Endothelial cell of umbilical vein (primary cell): ENCODE measurements around the gene CXCL17. TPM values are rescaled to one million over a fixed set of nuclear protein-coding genes. Genes with fewer than 3 reads are reported as not detected.
A peak's percentile ranks its signal among the peaks of the same experiment; 100 is the strongest.

ENCODE experiments used
- BruUV-seq: library from RNA; stranded (reverse); fragments of 400-500 nt; replicated peaks from 2 replicates; lab custom pipeline; 2021; lab: Mats Ljungman, UMichigan
- CTCF ChIA-PET: fragments of 300-600, 350-600 bp; sonication (Branson Sonifier 250); formaldehyde crosslinking; loops from one replicate; lab custom pipeline; 2021; ENCODE audit warnings: antibody characterized with exemption, inconsistent platforms; lab: Charles Lee
- POLR2A ChIA-PET: fragments of 300-600, 350-600 bp; sonication (Branson Sonifier 250); formaldehyde crosslinking; loops from one replicate; lab custom pipeline; 2021; ENCODE audit warnings: antibody characterized with exemption, inconsistent platforms; lab: Charles Lee
- DNase-seq: peaks from one replicate; pipeline ENCODE4 v3.0.0-alpha.2; 2011; ENCODE audit warnings: low read depth, low spot score
- FAIRE-seq: peaks from 2 replicates; lab custom pipeline; 2011; peaks lifted over from hg19 to GRCh38; lab: Jason Lieb, UNC
- H2AFZ ChIP-seq: 2 replicates; pipeline ENCODE4 v1.6.0; 2012; ENCODE audit warnings: low read depth, low read length, control low read depth, inconsistent platforms
- H3K27ac ChIP-seq: 2 replicates; pipeline ENCODE4 v1.5.1; 2011; ENCODE audit warnings: low read depth, mild to moderate bottlenecking, control low read depth, low read length, moderate library complexity; ENCODE audit not compliant: insufficient read depth
- H3K27me3 ChIP-seq, 2 experiments: 2 replicates each; pipeline versions ENCODE4 v1.6.0 to v1.6.1; 2011; ENCODE audit warnings: low read length in 2 of 2, mixed read lengths in 1 of 2; ENCODE audit not compliant: control insufficient read depth in 2 of 2, insufficient read depth in 2 of 2
- H3K36me3 ChIP-seq, 2 experiments: 2 replicates in 1 of 2; 3 replicates in 1 of 2; pipeline ENCODE4 v1.5.1; 2011; ENCODE audit warnings: low read length in 2 of 2, mild to moderate bottlenecking in 1 of 2, moderate library complexity in 1 of 2; ENCODE audit not compliant: control insufficient read depth in 2 of 2, insufficient read depth in 2 of 2; ENCODE audit errors: extremely low read depth in 1 of 2
- H3K4me1 ChIP-seq: 3 replicates; pipeline ENCODE4 v1.5.1; 2011; ENCODE audit warnings: mild to moderate bottlenecking, low read length; ENCODE audit not compliant: control insufficient read depth, insufficient read depth; ENCODE audit errors: extremely low read depth
- H3K4me2 ChIP-seq: 2 replicates; pipeline ENCODE4 v1.6.1; 2011; ENCODE audit warnings: low read length, control low read depth, mixed read lengths; ENCODE audit not compliant: insufficient read depth
- H3K4me3 ChIP-seq, 3 experiments: fragments of 200-600 bp in 1 of 3; sonication (generic), shearing (Covaris generic) in 1 of 3; replicated peaks in 1 of 3; 2 replicates each; pipeline ENCODE4 v1.5.1; 2011 to 2016; ENCODE audit warnings: control low read depth in 3 of 3, low read length in 3 of 3, mild to moderate bottlenecking in 2 of 3, inconsistent platforms in 1 of 3, low read depth in 1 of 3, moderate library complexity in 1 of 3; ENCODE audit not compliant: insufficient read depth in 1 of 3
- H3K79me2 ChIP-seq: 2 replicates; pipeline ENCODE4 v1.6.0; 2012; ENCODE audit warnings: low read length, inconsistent platforms; ENCODE audit not compliant: control insufficient read depth, insufficient read depth
- H3K9ac ChIP-seq: replicated peaks from 2 replicates; pipeline ENCODE3; 2011; ENCODE audit warnings: low read length, control low read depth; ENCODE audit not compliant: insufficient read depth; ENCODE audit errors: extremely low read depth
- H3K9me1 ChIP-seq: replicated peaks from 3 replicates; pipeline ENCODE4 v1.6.0; 2011; ENCODE audit warnings: mild to moderate bottlenecking, low read length; ENCODE audit not compliant: control insufficient read depth, insufficient read depth; ENCODE audit errors: extremely low read depth
- H3K9me3 ChIP-seq: replicated peaks from 2 replicates; pipeline ENCODE4 v1.5.1; 2012; ENCODE audit warnings: low read length, inconsistent platforms; ENCODE audit not compliant: control insufficient read depth, insufficient read depth
- H4K20me1 ChIP-seq: replicated peaks from 2 replicates; pipeline ENCODE3; 2011; ENCODE audit warnings: mild to moderate bottlenecking, low read length; ENCODE audit not compliant: control insufficient read depth, insufficient read depth; ENCODE audit errors: extremely low read depth
- CTCF ChIP-seq, 2 donors: IDR thresholded peaks; 1 replicate in 1 of 2; 2 replicates in 1 of 2; pipeline ENCODE4 v1.5.1; 2011; ENCODE audit warnings: low read length in 2 of 2, mild to moderate bottlenecking in 2 of 2, moderate library complexity in 2 of 2, control low read depth in 1 of 2, inconsistent platforms in 1 of 2, low read depth in 1 of 2; ENCODE audit not compliant: insufficient read depth in 1 of 2; ENCODE audit errors: extremely low read depth in 1 of 2
- FOS ChIP-seq: IDR thresholded peaks from 2 replicates; pipeline ENCODE4 v1.6.1; 2011; ENCODE audit warnings: mild to moderate bottlenecking, low read length, moderate library complexity, borderline replicate concordance; ENCODE audit not compliant: insufficient read depth
- GATA2 ChIP-seq: IDR thresholded peaks from 2 replicates; pipeline ENCODE4 v1.7.0; 2011; ENCODE audit warnings: low read depth, mild to moderate bottlenecking, moderate library complexity, mixed read lengths, low read length; ENCODE audit not compliant: insufficient read length, insufficient read depth
- JUN ChIP-seq: IDR thresholded peaks from 2 replicates; pipeline ENCODE4 v1.6.1; 2011; ENCODE audit warnings: borderline replicate concordance, low read depth; ENCODE audit not compliant: insufficient read length, insufficient read depth
- MYC ChIP-seq: IDR thresholded peaks from one replicate; pipeline ENCODE4 v1.6.1; 2011; ENCODE audit warnings: mild to moderate bottlenecking, low read depth, low read length
- POLR2A ChIP-seq: IDR thresholded peaks from 2 replicates; pipeline ENCODE4 v1.6.1; 2012; ENCODE audit warnings: low read depth, mild to moderate bottlenecking, control low read depth, low read length
- POLR2AphosphoS5 ChIP-seq: IDR thresholded peaks from 2 replicates; pipeline ENCODE4 v1.6.1; 2012; ENCODE audit warnings: low read depth, mild to moderate bottlenecking, control low read depth, low read length, moderate library complexity; ENCODE audit not compliant: insufficient read depth
- dilution Hi-C: fragments of 300-500 bp; cut with MboI; formaldehyde crosslinking; loops from one replicate; pipeline ENCODE4 v1.15.0; 2019; ENCODE audit warnings: low sequenced_read_pairs; ENCODE audit not compliant: extremely low pct_ligation_motif_present
- intact Hi-C: fragments of 100-400 bp; cut with micrococcal nuclease; formaldehyde crosslinking; loops from one replicate; pipeline ENCODE4 v1.10.0; 2022
- polyA plus RNA-seq, 4 experiments: library from polyadenylated mRNA; depleted of rRNA in 3 of 4; stranded (reverse) in 3 of 4; unstranded in 1 of 4; fragments of >200 nt; gene quantifications; 2 replicates each; pipeline versions ENCODE4 v1.2.1 to v1.2.3, GENCODE V29; 2011 to 2012; ENCODE audit warnings: missing spikeins in 1 of 4
- total RNA-seq: library from RNA; stranded (reverse); gene quantifications from 2 replicates; pipeline ENCODE4 v1.2.3, GENCODE V29; 2021
- TF ChIP-seq, protein P1 (sequence below): IDR thresholded peaks from 2 replicates; pipeline ENCODE4 v1.6.1; 2011; ENCODE audit not compliant: insufficient read depth, insufficient read length

Gene CXCL17
- total and polyA plus RNA-seq, 2 donors (not counting 3 experiments of a cell fraction or from before 2014, with no cell fraction given), result not detected

GRCh38 chr19:42441049-42441445, 1.7 kb downstream of the CXCL17 start:
- H3K27me3 ChIP-seq, result peaks cover 10 to 14% of the 10 kb centered on the region in 2 experiments
- FAIRE-seq, result no peak
- no peak overlapping the region for H3K4me3 ChIP-seq
- dilution Hi-C loops, result no loop called here
- CTCF ChIA-PET, result interaction anchor here (0.6 to 2.7 kb wide), 20 partner anchors 9 to 1084 kb away, joined by 3 to 38 read pairs (median 7); partner anchors contain the start of genes CEACAM1 and POU2F2
- H2AFZ ChIP-seq, result no peak overlapping the region
- DNase-seq, result no peak
- no TSS peak for BruUV-seq
- POLR2A ChIA-PET, result no interaction called here
- no peaks in the 10 kb centered on the region for H3K79me2 ChIP-seq
- H3K9ac ChIP-seq, result no peak overlapping the region
- no peak for TF ChIP-seq JUN
- no peak for TF ChIP-seq MYC
- TF ChIP-seq GATA2, result no peak
- TF ChIP-seq, protein P1, sequence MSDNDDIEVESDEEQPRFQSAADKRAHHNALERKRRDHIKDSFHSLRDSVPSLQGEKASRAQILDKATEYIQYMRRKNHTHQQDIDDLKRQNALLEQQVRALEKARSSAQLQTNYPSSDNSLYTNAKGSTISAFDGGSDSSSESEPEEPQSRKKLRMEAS, result no peak
- TF ChIP-seq POLR2A, result no peak
- TF ChIP-seq POLR2AphosphoS5, result no peak
- no peak for TF ChIP-seq FOS
- no peak overlapping the region for H3K4me2 ChIP-seq
- H3K27ac ChIP-seq, result no peak overlapping the region
- H3K4me1 ChIP-seq, result no peaks in the 10 kb centered on the region
- intact Hi-C loops, result no loop called here
- H3K9me3 ChIP-seq, result no peaks in the 10 kb centered on the region
- H4K20me1 ChIP-seq, result no peaks in the 10 kb centered on the region
- H3K36me3 ChIP-seq, result no peaks in the 10 kb centered on the region
- no peaks in the 10 kb centered on the region for H3K9me1 ChIP-seq

- Histone ChIP-seq H3K27ac (no peak overlapping the region), H4K20me1 (no peaks in the 10 kb centered on the region), H3K27me3 (peaks cover 10 to 14% of the 10 kb centered on the region in 2 experiments), H3K4me1 (no peaks in the 10 kb centered on the region), H3K9me1 (no peaks in the 10 kb centered on the region), H3K4me3 (no peak overlapping the region), H3K79me2 (no peaks in the 10 kb centered on the region), H3K36me3 (no peaks in the 10 kb centered on the region), H2AFZ (no peak overlapping the region), H3K9ac (no peak overlapping the region), H3K9me3 (no peaks in the 10 kb centered on the region), H3K4me2 (no peak overlapping the region)
- POLR2A ChIA-PET, result no interaction called here
- peak; percentile 63 for DNase-seq
- peak; percentile 94 for TF ChIP-seq CTCF (IDR thresholded peaks at IDR 0.05; ENCODE audit: extremely low read depth in 1 of 2, insufficient read depth in 1 of 2, low read depth in 1 of 2, low read length in 2 of 2)
- no peak for TF ChIP-seq FOS
- peak; percentile 62 for FAIRE-seq
- CTCF ChIA-PET, result interaction anchor here (0.5 to 2.7 kb wide), 36 partner anchors 9 to 1084 kb away, joined by 3 to 38 read pairs (median 4); partner anchors contain the start of genes CEACAM1, PHLDB3 and POU2F2
- intact Hi-C loops (no loop called here), dilution Hi-C loops (no loop called here)
- no TSS peak for BruUV-seq
Observed at GRCh38 chr19:42440357-42441048, 2.2 kb downstream of the CXCL17 start.
